K562 (cell line): ENCODE data around the gene ADCY6. TPM values are rescaled to one million over a fixed set of nuclear protein-coding genes. Genes with fewer than 3 reads are reported as not detected.
A peak's percentile ranks its signal among the peaks of the same experiment; 100 is the strongest.

Source experiments
- polyA plus RNA-seq, 8 experiments: library from polyadenylated mRNA; depleted of rRNA in 4 of 8; stranded (reverse) in 5 of 8; unstranded in 3 of 8; fragments of >200 nt; fragmentation: Nextera tagmentation in 2 of 8; fragmentation: Illumina TruSeq in 1 of 8; extraction: Ambion mirVana in 2 of 8; extraction: Trizol in 1 of 8; gene quantifications; 2 replicates each; pipeline versions ENCODE4 v1.2.1 to v1.2.3, GENCODE V29; 2011 to 2014; ENCODE audit warnings: inconsistent platforms in 1 of 8, missing spikeins in 1 of 8
- total RNA-seq, 7 experiments: library from RNA; depleted of rRNA in 6 of 7; stranded (reverse); fragments of >200 nt in 6 of 7; fragmentation: Illumina TruSeq in 2 of 7; extraction: Trizol in 2 of 7; gene quantifications; 2 replicates each; pipeline versions ENCODE4 v1.2.1 to v1.2.3, GENCODE V29; 2011 to 2021; ENCODE audit warnings: low replicate concordance in 1 of 7
- TF ChIP-seq, protein P1 (sequence below): fragments of 450-650 bp; IDR thresholded peaks from 2 replicates; pipeline ENCODE4 v1.6.1; 2016; ENCODE audit warnings: borderline replicate concordance
- TF ChIP-seq, protein P2 (sequence below), 2 experiments: fragments of 450-650 bp; IDR thresholded peaks; 2 replicates each; pipeline ENCODE4 v1.6.1; 2016; ENCODE audit warnings: mild to moderate bottlenecking in 2 of 2, borderline replicate concordance in 1 of 2, low read depth in 1 of 2, moderate library complexity in 1 of 2
- TF ChIP-seq, protein P3 (sequence below), 2 experiments: IDR thresholded peaks; 2 replicates each; pipeline ENCODE4 v1.6.1; 2011; ENCODE audit warnings: borderline replicate concordance in 1 of 2, control low read depth in 1 of 2, low read depth in 1 of 2, low read length in 1 of 2, mild to moderate bottlenecking in 1 of 2, mixed read lengths in 1 of 2, moderate library complexity in 1 of 2; ENCODE audit not compliant: insufficient read depth in 1 of 2, insufficient read length in 1 of 2, poor library complexity in 1 of 2, severe bottlenecking in 1 of 2; ENCODE audit errors: extremely low read depth in 1 of 2
- TF ChIP-seq, protein P4 (sequence below): sonication (generic); formaldehyde crosslinking; IDR thresholded peaks from 2 replicates; pipeline ENCODE4 v1.9.0; 2022; ENCODE audit warnings: mild to moderate bottlenecking, missing genetic modification reagents

The ADCY6 gene
- total and polyA plus RNA-seq, 9 of the 15 experiments (the other 6 are each of a cell fraction or from before 2014, with no cell fraction given): 0.01 to 1.0 (median 0.53) TPM

DNA sequence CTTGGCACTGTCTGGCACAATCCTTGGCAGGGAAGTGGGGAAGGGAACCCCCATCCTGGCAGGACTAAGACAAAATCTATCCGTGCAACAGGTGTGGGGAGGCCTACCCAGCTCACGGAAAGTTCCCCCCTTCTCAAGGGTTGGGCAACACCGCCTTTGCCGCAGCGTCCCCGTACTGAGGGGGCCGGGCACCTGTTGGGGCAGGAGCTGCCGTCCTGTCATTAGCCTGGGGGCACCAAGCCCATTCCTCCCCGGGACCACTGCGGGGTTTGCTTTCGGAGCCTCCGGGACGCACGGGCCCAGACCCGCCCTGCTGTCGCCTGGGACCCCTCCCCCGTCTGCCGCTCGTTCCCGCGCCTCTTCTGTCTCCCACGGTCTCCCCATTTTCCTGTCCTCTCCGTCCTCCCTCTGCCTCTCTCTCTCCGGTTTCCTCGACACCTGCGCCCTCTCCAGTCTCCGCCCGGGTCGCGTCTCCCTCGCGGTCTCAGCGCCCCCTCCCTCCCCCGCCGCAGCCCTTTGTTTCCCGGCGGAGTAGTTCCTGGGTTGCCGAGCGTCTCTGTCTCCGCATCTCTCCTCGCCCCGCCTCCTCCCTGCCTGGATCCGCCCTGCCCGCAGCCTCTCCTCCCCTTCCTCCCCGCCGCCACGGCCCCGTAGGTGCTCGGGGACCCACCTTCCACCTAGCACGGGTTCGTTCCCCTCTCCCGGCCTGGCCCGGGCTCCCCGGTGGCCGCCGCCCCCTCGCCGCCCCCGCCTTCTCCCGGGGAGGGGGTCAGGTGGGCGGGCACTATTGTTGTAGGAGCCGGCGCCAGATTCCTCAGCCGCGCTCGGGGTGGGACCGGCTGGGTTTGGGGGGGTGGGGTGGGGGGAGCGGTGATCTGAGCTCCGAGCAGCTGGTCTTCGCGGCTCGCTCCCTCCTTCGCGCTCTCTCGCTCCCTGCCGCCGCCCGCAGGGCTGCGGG, 29.3 kb upstream of the ADCY6 start, which contains the start of gene CACNB3 (continued):
- TF ChIP-seq, protein P1, sequence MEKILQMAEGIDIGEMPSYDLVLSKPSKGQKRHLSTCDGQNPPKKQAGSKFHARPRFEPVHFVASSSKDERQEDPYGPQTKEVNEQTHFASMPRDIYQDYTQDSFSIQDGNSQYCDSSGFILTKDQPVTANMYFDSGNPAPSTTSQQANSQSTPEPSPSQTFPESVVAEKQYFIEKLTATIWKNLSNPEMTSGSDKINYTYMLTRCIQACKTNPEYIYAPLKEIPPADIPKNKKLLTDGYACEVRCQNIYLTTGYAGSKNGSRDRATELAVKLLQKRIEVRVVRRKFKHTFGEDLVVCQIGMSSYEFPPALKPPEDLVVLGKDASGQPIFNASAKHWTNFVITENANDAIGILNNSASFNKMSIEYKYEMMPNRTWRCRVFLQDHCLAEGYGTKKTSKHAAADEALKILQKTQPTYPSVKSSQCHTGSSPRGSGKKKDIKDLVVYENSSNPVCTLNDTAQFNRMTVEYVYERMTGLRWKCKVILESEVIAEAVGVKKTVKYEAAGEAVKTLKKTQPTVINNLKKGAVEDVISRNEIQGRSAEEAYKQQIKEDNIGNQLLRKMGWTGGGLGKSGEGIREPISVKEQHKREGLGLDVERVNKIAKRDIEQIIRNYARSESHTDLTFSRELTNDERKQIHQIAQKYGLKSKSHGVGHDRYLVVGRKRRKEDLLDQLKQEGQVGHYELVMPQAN: no peak
- TF ChIP-seq, protein P2, sequence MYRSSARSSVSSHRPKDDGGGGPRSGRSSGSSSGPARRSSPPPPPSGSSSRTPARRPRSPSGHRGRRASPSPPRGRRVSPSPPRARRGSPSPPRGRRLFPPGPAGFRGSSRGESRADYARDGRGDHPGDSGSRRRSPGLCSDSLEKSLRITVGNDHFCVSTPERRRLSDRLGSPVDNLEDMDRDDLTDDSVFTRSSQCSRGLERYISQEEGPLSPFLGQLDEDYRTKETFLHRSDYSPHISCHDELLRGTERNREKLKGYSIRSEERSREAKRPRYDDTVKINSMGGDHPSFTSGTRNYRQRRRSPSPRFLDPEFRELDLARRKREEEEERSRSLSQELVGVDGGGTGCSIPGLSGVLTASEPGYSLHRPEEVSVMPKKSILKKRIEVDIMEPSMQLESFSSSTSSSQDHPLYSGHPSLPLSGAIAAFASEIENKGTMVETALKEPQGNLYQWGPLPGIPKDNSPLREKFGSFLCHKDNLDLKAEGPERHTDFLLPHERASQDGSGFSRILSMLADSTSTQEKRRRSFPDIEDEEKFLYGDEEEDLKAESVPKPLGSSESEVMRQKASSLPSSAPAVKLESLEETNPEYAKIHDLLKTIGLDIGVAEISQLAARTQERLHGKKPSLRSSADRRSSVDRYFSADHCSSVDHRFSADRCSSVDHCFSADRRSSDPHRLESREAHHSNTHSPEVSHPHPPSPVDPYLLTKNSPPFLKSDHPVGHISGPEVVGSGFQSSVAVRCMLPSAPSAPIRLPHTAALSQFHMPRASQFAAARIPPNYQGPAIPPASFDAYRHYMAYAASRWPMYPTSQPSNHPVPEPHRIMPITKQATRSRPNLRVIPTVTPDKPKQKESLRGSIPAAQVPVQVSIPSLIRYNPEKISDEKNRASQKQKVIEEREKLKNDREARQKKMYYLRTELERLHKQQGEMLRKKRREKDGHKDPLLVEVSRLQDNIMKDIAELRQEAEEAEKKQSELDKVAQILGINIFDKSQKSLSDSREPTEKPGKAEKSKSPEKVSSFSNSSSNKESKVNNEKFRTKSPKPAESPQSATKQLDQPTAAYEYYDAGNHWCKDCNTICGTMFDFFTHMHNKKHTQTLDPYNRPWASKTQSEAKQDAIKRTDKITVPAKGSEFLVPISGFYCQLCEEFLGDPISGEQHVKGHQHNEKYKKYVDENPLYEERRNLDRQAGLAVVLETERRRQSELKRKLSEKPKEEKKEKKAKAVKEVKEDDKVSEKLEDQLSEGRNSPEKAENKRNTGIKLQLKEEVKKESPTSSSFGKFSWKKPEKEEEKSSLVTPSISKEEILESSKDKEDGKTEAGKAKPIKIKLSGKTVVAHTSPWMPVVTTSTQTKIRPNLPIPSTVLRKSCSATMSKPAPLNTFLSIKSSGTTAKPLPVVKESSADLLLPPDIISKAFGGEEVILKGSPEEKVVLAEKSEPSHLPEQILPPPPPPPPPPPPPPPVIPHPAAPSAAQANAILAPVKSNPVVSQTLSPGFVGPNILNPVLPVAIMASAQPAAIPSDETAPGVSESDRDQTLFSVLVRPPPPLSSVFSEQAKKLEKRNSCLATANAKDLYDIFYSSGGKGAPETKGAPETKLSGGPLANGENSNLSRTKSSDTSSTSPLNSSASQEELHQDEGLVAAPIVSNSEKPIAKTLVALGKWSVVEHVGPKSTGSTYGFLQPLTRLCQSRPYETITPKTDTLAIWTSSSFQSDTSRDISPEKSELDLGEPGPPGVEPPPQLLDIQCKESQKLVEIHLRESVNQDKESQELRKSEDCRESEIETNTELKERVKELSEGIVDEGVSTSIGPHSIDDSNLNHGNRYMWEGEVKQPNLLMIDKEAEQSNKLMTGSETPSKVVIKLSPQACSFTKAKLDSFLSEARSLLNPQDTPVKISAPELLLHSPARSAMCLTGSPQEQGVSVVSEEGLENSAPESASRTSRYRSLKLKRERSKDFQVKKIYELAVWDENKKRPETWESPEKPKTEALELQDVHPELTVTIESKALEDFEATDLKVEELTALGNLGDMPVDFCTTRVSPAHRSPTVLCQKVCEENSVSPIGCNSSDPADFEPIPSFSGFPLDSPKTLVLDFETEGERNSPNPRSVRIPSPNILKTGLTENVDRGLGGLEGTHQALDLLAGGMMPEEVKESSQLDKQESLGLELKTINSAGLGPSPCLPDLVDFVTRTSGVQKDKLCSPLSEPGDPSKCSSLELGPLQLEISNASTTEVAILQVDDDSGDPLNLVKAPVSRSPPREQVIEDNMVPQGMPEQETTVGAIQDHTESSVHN (IDR thresholded peaks at IDR 0.05; ENCODE audit: borderline replicate concordance in 1 of 2, low read depth in 1 of 2): no peak
- TF ChIP-seq, protein P3, sequence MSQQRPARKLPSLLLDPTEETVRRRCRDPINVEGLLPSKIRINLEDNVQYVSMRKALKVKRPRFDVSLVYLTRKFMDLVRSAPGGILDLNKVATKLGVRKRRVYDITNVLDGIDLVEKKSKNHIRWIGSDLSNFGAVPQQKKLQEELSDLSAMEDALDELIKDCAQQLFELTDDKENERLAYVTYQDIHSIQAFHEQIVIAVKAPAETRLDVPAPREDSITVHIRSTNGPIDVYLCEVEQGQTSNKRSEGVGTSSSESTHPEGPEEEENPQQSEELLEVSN (IDR thresholded peaks at IDR 0.05; ENCODE audit: borderline replicate concordance in 1 of 2, extremely low read depth in 1 of 2, insufficient read depth in 1 of 2, insufficient read length in 1 of 2, low read depth in 1 of 2, low read length in 1 of 2, poor library complexity in 1 of 2, severe bottlenecking in 1 of 2): peak in 1 of 2 experiments; percentile 5
- TF ChIP-seq, protein P4, sequence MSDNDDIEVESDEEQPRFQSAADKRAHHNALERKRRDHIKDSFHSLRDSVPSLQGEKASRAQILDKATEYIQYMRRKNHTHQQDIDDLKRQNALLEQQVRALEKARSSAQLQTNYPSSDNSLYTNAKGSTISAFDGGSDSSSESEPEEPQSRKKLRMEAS (CRISPR knock-in tag): 0 out of 2 replicates have a peak, but pooled peaks have one; percentile 16
